Mammary epithelial cell (primary cell): ENCODE results near the gene CD82.

Experiments used
- CTCF ChIP-seq, 2 donors: IDR thresholded peaks in 1 of 2; conservative IDR thresholded peaks in 1 of 2; 2 replicates each; pipeline ENCODE4 v1.5.1; 2011 to 2012; ENCODE audit warnings: inconsistent platforms in 2 of 2, low read length in 2 of 2, mild to moderate bottlenecking in 2 of 2, control low read depth in 1 of 2, low read depth in 1 of 2; ENCODE audit not compliant: insufficient read depth in 1 of 2; ENCODE audit errors: extremely low read depth in 1 of 2
- EZH2 ChIP-seq: IDR thresholded peaks from 2 replicates; pipeline ENCODE4 v1.6.1; 2012; ENCODE audit warnings: low read length, inconsistent platforms, borderline replicate concordance

- TF ChIP-seq CTCF (conservative IDR thresholded peaks at IDR 0.05 in 1 of 2, IDR thresholded peaks at IDR 0.05 in 1 of 2; ENCODE audit: extremely low read depth in 1 of 2, insufficient read depth in 1 of 2, low read depth in 1 of 2, low read length in 2 of 2) (no peak), EZH2 (no peak)
Observed at GRCh38 chr11:44582641-44583352, 17.3 kb downstream of the CD82 start.
